Ovary (tissue), 3 donors: Measurements from ENCODE around the gene DEDD.

Experiments
- CTCF ChIP-seq, 3 donors: fragments of 450-650 bp in 2 of 3; fragments of 200-600 bp in 1 of 3; IDR thresholded peaks; one replicate each; pipeline versions ENCODE4 v1.5.1 to v1.8.0; 2016 to 2022; ENCODE audit warnings: antibody characterized with exemption in 3 of 3, mild to moderate bottlenecking in 1 of 3
- EP300 ChIP-seq: sonication (generic); formaldehyde crosslinking; IDR thresholded peaks from one replicate; pipeline ENCODE4 v1.6.1; 2017; ENCODE audit warnings: antibody characterized with exemption
- POLR2A ChIP-seq: fragments of 450-650 bp; IDR thresholded peaks from one replicate; pipeline ENCODE4 v1.6.1; 2017; ENCODE audit warnings: antibody characterized with exemption, mild to moderate bottlenecking, moderate library complexity
- donor health status: DM: no; HTN: no; CAD: no.

- TF ChIP-seq EP300 (no peak), CTCF (IDR thresholded peaks at IDR 0.05) (no peak), POLR2A (no peak)
Observed at GRCh38 chr1:161100556-161100955, 31.9 kb downstream of the DEDD start.
